HepG2 (cell line): ENCODE data around the gene CHCT1. TPM values are rescaled to one million over a fixed set of nuclear protein-coding genes. Genes with fewer than 3 reads are reported as not detected.
A peak's percentile ranks its signal among the peaks of the same experiment; 100 is the strongest.

ENCODE experiments used
- CEBPZ ChIP-seq: IDR thresholded peaks from 2 replicates; pipeline ENCODE4 v1.6.1; 2012; ENCODE audit warnings: low read length, improper control_type of control experiment
- PLRG1 ChIP-seq: fragments of 450-650 bp; conservative IDR thresholded peaks from 2 replicates; pipeline ENCODE4 v1.6.1; 2016
- RBFOX2 ChIP-seq: fragments of 200-400 bp; formaldehyde crosslinking; IDR thresholded peaks from 2 replicates; pipeline ENCODE4 v1.6.1; 2017; ENCODE audit warnings: low read depth, mild to moderate bottlenecking, low read length
- TEF ChIP-seq: sonication (generic); formaldehyde crosslinking; IDR thresholded peaks from 2 replicates; pipeline ENCODE4 v1.5.0; 2020; ENCODE audit warnings: missing genetic modification reagents
- ZBTB7A ChIP-seq: sonication (generic); formaldehyde crosslinking; IDR thresholded peaks from 2 replicates; pipeline ENCODE4 v1.8.0; 2022; ENCODE audit warnings: mild to moderate bottlenecking, missing genetic modification reagents
- ZNF292 ChIP-seq: sonication (generic); formaldehyde crosslinking; IDR thresholded peaks from 2 replicates; pipeline ENCODE4 v1.8.1; 2022; ENCODE audit warnings: mild to moderate bottlenecking, low read depth, missing genetic modification reagents, borderline replicate concordance
- ZNF446 ChIP-seq: sonication (generic); formaldehyde crosslinking; IDR thresholded peaks from 2 replicates; pipeline ENCODE4 v1.5.0; 2020; ENCODE audit warnings: mild to moderate bottlenecking, missing genetic modification reagents
- ZNF572 ChIP-seq: sonication (generic); formaldehyde crosslinking; IDR thresholded peaks from 2 replicates; pipeline ENCODE4 v1.5.1; 2020; ENCODE audit warnings: mild to moderate bottlenecking, missing genetic modification reagents
- ZNF660 ChIP-seq: sonication (generic); formaldehyde crosslinking; IDR thresholded peaks from 2 replicates; pipeline ENCODE4 v1.5.1; 2020; ENCODE audit warnings: mild to moderate bottlenecking, low read depth, missing genetic modification reagents, borderline replicate concordance
- ZNF704 ChIP-seq: sonication (generic); formaldehyde crosslinking; IDR thresholded peaks from 2 replicates; pipeline ENCODE4 v1.8.1; 2023; ENCODE audit warnings: mild to moderate bottlenecking, inconsistent platforms, moderate library complexity, missing genetic modification reagents, borderline replicate concordance
- polyA plus RNA-seq, 8 experiments: library from polyadenylated mRNA; depleted of rRNA in 3 of 8; stranded (reverse) in 7 of 8; unstranded in 1 of 8; fragments of >200 nt; fragmentation: Illumina TruSeq in 4 of 8; extraction: Trizol in 4 of 8; gene quantifications; 2 replicates each; pipeline versions ENCODE4 v1.2.1 to v1.2.3, GENCODE V29; 2011 to 2016; ENCODE audit warnings: low read depth in 4 of 8, missing spikeins in 1 of 8, mixed read lengths in 1 of 8; ENCODE audit not compliant: insufficient read depth in 1 of 8
- total RNA-seq, 5 experiments: library from RNA; depleted of rRNA; stranded (reverse); fragments of >200 nt; fragmentation: Illumina TruSeq; extraction: Trizol; gene quantifications; 2 replicates each; pipeline ENCODE4 v1.2.3, GENCODE V29; 2016; ENCODE audit warnings: low read depth in 1 of 5
- TF ChIP-seq, protein P1 (sequence below): sonication (generic); formaldehyde crosslinking; IDR thresholded peaks from 2 replicates; pipeline ENCODE4 v1.4.0; 2020; ENCODE audit warnings: mild to moderate bottlenecking, missing genetic modification reagents
- TF ChIP-seq, protein P2 (sequence below): sonication (generic); formaldehyde crosslinking; IDR thresholded peaks from 2 replicates; pipeline ENCODE4 v1.8.1; 2023; ENCODE audit warnings: mild to moderate bottlenecking, missing genetic modification reagents

Gene CHCT1
- total and polyA plus RNA-seq, 2 of the 13 experiments (the other 11 are each of a cell fraction or from before 2014, with no cell fraction given), result not detected

DNA sequence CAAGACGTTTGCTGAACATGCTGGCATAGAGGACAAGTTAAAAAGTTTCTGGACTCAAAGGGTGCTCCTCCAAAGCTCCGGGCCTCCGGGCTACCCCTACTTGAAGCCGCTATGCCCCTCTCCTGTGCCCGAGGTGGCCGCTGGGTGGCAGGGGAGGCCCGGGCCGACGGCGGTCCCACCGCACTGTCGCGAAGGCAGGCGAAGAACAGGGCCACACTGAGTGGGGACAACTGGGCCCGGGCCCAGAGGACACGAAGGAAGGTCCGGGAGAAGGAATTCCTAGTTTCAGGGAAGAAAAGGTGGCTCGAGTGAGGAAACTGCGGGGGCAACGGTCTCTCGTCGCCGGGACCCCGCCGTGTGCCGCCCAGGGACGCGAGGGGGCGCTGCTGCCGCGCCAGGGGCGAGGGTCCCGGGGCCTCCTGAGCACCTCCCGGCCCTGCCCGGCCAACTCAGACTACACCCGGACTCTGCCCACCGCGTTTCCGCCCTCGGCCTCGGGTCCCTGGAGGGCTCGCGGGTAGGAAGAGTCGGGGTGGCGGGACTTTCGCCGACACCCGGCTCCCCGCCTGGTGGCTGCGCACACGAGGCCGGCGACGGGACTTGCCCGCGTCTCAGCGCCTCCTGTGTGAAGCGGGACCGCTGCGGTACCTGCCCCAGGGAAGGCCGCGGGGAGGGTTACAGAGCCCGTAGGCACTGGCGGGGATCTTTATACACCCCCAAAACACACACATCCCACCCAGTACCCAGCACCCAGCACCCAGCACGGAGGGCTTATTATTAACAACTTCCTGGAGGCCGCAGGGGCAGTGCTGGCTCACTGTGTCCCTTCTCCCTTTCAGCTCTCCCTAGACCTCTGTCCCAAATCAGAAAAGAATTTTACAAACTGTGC is 772 bp upstream of the CHCT1 start (continued):
- TF ChIP-seq ZNF704 (CRISPR knock-in tag) (no peak), PLRG1 (no peak), RBFOX2 (no peak), ZNF292 (no peak), TEF (CRISPR knock-in tag) (no peak), ZNF572 (CRISPR knock-in tag) (no peak), ZNF660 (CRISPR knock-in tag) (no peak), CEBPZ (no peak), ZBTB7A (CRISPR knock-in tag) (peak; percentile 84), ZNF446 (CRISPR knock-in tag) (no peak)
- TF ChIP-seq, protein P1, sequence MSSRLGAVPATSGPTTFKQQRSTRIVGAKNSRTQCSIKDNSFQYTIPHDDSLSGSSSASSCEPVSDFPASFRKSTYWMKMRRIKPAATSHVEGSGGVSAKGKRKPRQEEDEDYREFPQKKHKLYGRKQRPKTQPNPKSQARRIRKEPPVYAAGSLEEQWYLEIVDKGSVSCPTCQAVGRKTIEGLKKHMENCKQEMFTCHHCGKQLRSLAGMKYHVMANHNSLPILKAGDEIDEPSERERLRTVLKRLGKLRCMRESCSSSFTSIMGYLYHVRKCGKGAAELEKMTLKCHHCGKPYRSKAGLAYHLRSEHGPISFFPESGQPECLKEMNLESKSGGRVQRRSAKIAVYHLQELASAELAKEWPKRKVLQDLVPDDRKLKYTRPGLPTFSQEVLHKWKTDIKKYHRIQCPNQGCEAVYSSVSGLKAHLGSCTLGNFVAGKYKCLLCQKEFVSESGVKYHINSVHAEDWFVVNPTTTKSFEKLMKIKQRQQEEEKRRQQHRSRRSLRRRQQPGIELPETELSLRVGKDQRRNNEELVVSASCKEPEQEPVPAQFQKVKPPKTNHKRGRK (CRISPR knock-in tag), result no peak
- TF ChIP-seq, protein P2, sequence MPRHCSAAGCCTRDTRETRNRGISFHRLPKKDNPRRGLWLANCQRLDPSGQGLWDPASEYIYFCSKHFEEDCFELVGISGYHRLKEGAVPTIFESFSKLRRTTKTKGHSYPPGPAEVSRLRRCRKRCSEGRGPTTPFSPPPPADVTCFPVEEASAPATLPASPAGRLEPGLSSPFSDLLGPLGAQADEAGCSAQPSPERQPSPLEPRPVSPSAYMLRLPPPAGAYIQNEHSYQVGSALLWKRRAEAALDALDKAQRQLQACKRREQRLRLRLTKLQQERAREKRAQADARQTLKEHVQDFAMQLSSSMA (CRISPR knock-in tag), result no peak
